RWPE2 (cell line): ENCODE data around the gene CDC14A.

Experiments used
- ATAC-seq: fragments of 200-7000 bp; cut with Tn5 transposase; 3 replicates; pipeline ENCODE4 v1.9.1; 2021; ENCODE audit warnings: low read depth
- DNase-seq: peaks from one replicate; pipeline ENCODE4 v3.0.0-alpha.2; 2020; ENCODE audit warnings: low spot score
- H3K27ac ChIP-seq: fragments of 450-650 bp; 2 replicates; pipeline ENCODE4 v1.5.1; 2017; ENCODE audit warnings: mild to moderate bottlenecking; ENCODE audit not compliant: poor library complexity, severe bottlenecking
- H3K27me3 ChIP-seq: fragments of 250-450 bp; sonication (Bioruptor Pico); 2 replicates; pipeline ENCODE4 v1.5.1; 2021; ENCODE audit warnings: mild to moderate bottlenecking, moderate library complexity; ENCODE audit not compliant: insufficient read depth, poor library complexity, severe bottlenecking
- H3K36me3 ChIP-seq: fragments of 250-450 bp; sonication (Bioruptor Pico); 2 replicates; pipeline ENCODE4 v1.5.1; 2020; ENCODE audit warnings: low read depth, mild to moderate bottlenecking, moderate library complexity
- H3K4me1 ChIP-seq: fragments of 250-450 bp; sonication (Bioruptor Pico); 2 replicates; pipeline ENCODE4 v1.5.1; 2021; ENCODE audit warnings: mild to moderate bottlenecking, moderate library complexity; ENCODE audit not compliant: insufficient read depth, poor library complexity, severe bottlenecking
- H3K4me3 ChIP-seq: fragments of 250-450 bp; sonication (Bioruptor Pico); 2 replicates; pipeline ENCODE4 v1.5.1; 2021; ENCODE audit warnings: mild to moderate bottlenecking, moderate library complexity; ENCODE audit not compliant: severe bottlenecking
- H3K9me3 ChIP-seq: fragments of 250-450 bp; sonication (Bioruptor Pico); 2 replicates; pipeline ENCODE4 v1.5.1; 2021; ENCODE audit warnings: mild to moderate bottlenecking, moderate library complexity; ENCODE audit not compliant: severe bottlenecking
- CTCF ChIP-seq: fragments of 450-650 bp; IDR thresholded peaks from one replicate; pipeline ENCODE4 v1.5.1; 2017; ENCODE audit warnings: mild to moderate bottlenecking, moderate library complexity; ENCODE audit not compliant: poor library complexity, severe bottlenecking

CDC14A gene

GRCh38 chr1:100512803-100513352 lies 160.6 kb downstream of the CDC14A start:
- no peak overlapping the region for H3K27ac ChIP-seq
- H3K36me3 ChIP-seq = no peaks in the 10 kb centered on the region
- H3K9me3 ChIP-seq = no peaks in the 10 kb centered on the region
- H3K27me3 ChIP-seq = no peaks in the 10 kb centered on the region
- no peaks in the 10 kb centered on the region for H3K4me1 ChIP-seq
- no peak for ATAC-seq
- DNase-seq = no peak
- no peak overlapping the region for H3K4me3 ChIP-seq
- TF ChIP-seq CTCF = no peak

GRCh38 chr1:100516857-100517256 lies 164.6 kb downstream of the CDC14A start:
- no peak for ATAC-seq
- Histone ChIP-seq H3K36me3 (no peaks in the 10 kb centered on the region), H3K27me3 (no peaks in the 10 kb centered on the region), H3K4me1 (no peaks in the 10 kb centered on the region), H3K9me3 (no peaks in the 10 kb centered on the region), H3K4me3 (no peak overlapping the region), H3K27ac (no peak overlapping the region)
- DNase-seq = no peak
- no peak for TF ChIP-seq CTCF

- no peak for TF ChIP-seq CTCF
- H3K4me3 ChIP-seq = no peak overlapping the region
- no peak for DNase-seq
- no peak for ATAC-seq
- no peaks in the 10 kb centered on the region for H3K4me1 ChIP-seq
- no peaks in the 10 kb centered on the region for H3K9me3 ChIP-seq
- H3K36me3 ChIP-seq = no peaks in the 10 kb centered on the region
- no peak overlapping the region for H3K27ac ChIP-seq
- H3K27me3 ChIP-seq = no peaks in the 10 kb centered on the region
Measured at GRCh38 chr1:100517515-100517914, 165.2 kb downstream of the CDC14A start.

GRCh38 chr1:100518023-100518422 lies 165.7 kb downstream of the CDC14A start:
- Histone ChIP-seq H3K27ac (no peak overlapping the region), H3K36me3 (no peaks in the 10 kb centered on the region), H3K9me3 (no peaks in the 10 kb centered on the region), H3K4me3 (no peak overlapping the region), H3K4me1 (no peaks in the 10 kb centered on the region), H3K27me3 (no peaks in the 10 kb centered on the region)
- no peak for DNase-seq
- TF ChIP-seq CTCF = no peak
- ATAC-seq = no peak

GRCh38 chr1:100523038-100523652 lies 170.8 kb downstream of the CDC14A start:
- ATAC-seq (no peak), DNase-seq (no peak)
- TF ChIP-seq CTCF = no peak
- no peaks in the 10 kb centered on the region for H3K4me1 ChIP-seq
- no peaks in the 10 kb centered on the region for H3K27me3 ChIP-seq
- H3K4me3 ChIP-seq = no peak overlapping the region
- H3K9me3 ChIP-seq = no peaks in the 10 kb centered on the region
- H3K27ac ChIP-seq = no peak overlapping the region
- no peaks in the 10 kb centered on the region for H3K36me3 ChIP-seq
